GM21786 (cell line): Measurements from ENCODE around the gene TMEM72.

Experiments
- ATAC-seq: cut with Tn5 transposase; IDR thresholded peaks from one replicate; pipeline ENCODE4 v1.9.1; 2021; ENCODE audit not compliant: unreplicated experiment

TMEM72 gene

GRCh38 chr10:44916429-44916828 lies 5.3 kb downstream of the TMEM72 start:
- ATAC-seq = no peak

- ATAC-seq = no peak
Measured at GRCh38 chr10:44917848-44918247, 6.7 kb downstream of the TMEM72 start.

GRCh38 chr10:44920252-44920651 lies 9.1 kb downstream of the TMEM72 start:
- no peak for ATAC-seq

GRCh38 chr10:44921061-44921460 lies 9.9 kb downstream of the TMEM72 start:
- no peak for ATAC-seq

- no peak for ATAC-seq
Measured at GRCh38 chr10:44921506-44921905, 10.4 kb downstream of the TMEM72 start.

GRCh38 chr10:44922021-44922420 lies 10.9 kb downstream of the TMEM72 start:
- ATAC-seq = no peak

- ATAC-seq = no peak
Measured at GRCh38 chr10:44922796-44923545, 11.8 kb downstream of the TMEM72 start.

- no peak for ATAC-seq
Measured at GRCh38 chr10:44923611-44924010, 12.5 kb downstream of the TMEM72 start.

- ATAC-seq = no peak
Measured at GRCh38 chr10:44924261-44925040, 13.3 kb downstream of the TMEM72 start.

GRCh38 chr10:44925224-44925623 lies 14.1 kb downstream of the TMEM72 start:
- no peak for ATAC-seq

- ATAC-seq = no peak
Measured at GRCh38 chr10:44925811-44926750, 14.9 kb downstream of the TMEM72 start.

GRCh38 chr10:44926751-44927351 lies 15.7 kb downstream of the TMEM72 start:
- ATAC-seq = no peak

GRCh38 chr10:44927352-44927751 lies 16.2 kb downstream of the TMEM72 start:
- no peak for ATAC-seq

- no peak for ATAC-seq
Measured at GRCh38 chr10:44928462-44928861, 17.3 kb downstream of the TMEM72 start.

- ATAC-seq = no peak
Measured at GRCh38 chr10:44929356-44930255, 18.5 kb downstream of the TMEM72 start.

- ATAC-seq = no peak
Measured at GRCh38 chr10:44930904-44931620, 19.9 kb downstream of the TMEM72 start.

GRCh38 chr10:44931621-44932516 lies 20.7 kb downstream of the TMEM72 start:
- ATAC-seq = no peak
